ENCODE results near the gene APP. TPM values are rescaled to one million over a fixed set of nuclear protein-coding genes. Genes with fewer than 3 reads are reported as not detected.

APP gene
- total RNA-seq, 4 donors from 2014 or later: 209 to 297 (median 240) TPM

- TF ChIP-seq CTCF (IDR thresholded peaks at IDR 0.05): no peak
- no peak for TF ChIP-seq POLR2A (IDR thresholded peaks at IDR 0.05)
- Histone ChIP-seq H3K4me3 (no peak overlapping the region), H3K9me3 (no peaks in the 10 kb centered on the region), H3K4me1 (no peaks in the 10 kb centered on the region), H3K27ac (no peak overlapping the region), H3K27me3 (no peaks in the 10 kb centered on the region), H3K36me3 (peaks cover 0 to 8% (median 0%) of the 10 kb centered on the region in 3 donors)
- no peak for DNase-seq
These were observed 291.4 kb downstream of the APP start for GRCh38 chr21:25879203-25879602.

- no peak for DNase-seq
- Histone ChIP-seq H3K27me3 (no peaks in the 10 kb centered on the region), H3K4me3 (no peak overlapping the region), H3K9me3 (no peaks in the 10 kb centered on the region), H3K4me1 (no peaks in the 10 kb centered on the region), H3K36me3 (peaks cover 0 to 8% (median 0%) of the 10 kb centered on the region in 3 donors), H3K27ac (no peak overlapping the region)
- TF ChIP-seq POLR2A (IDR thresholded peaks at IDR 0.05) (no peak), CTCF (IDR thresholded peaks at IDR 0.05) (no peak)
These were observed 292.2 kb downstream of the APP start for GRCh38 chr21:25878344-25878743.

- no peak overlapping the region for H3K27ac ChIP-seq
These were observed 298.3 kb downstream of the APP start for GRCh38 chr21:25872271-25872670.

GRCh38 chr21:25871566-25871965 lies 299.0 kb downstream of the APP start:
- H3K9me3 ChIP-seq: no peaks in the 10 kb centered on the region
- no peaks in the 10 kb centered on the region for H3K27me3 ChIP-seq
- DNase-seq: no peak
- H3K36me3 ChIP-seq: no peaks in the 10 kb centered on the region
- H3K4me1 ChIP-seq: no peaks in the 10 kb centered on the region
- H3K27ac ChIP-seq: no peak overlapping the region
- TF ChIP-seq POLR2A (IDR thresholded peaks at IDR 0.05) (no peak), CTCF (IDR thresholded peaks at IDR 0.05) (no peak)
- no peak overlapping the region for H3K4me3 ChIP-seq

More at GRCh38 chr21:25872271-25872670, 298.3 kb downstream of the APP start:
- no peak for DNase-seq
- no peaks in the 10 kb centered on the region for H3K27me3 ChIP-seq
- TF ChIP-seq POLR2A (IDR thresholded peaks at IDR 0.05) (no peak), CTCF (IDR thresholded peaks at IDR 0.05) (no peak)
- no peak overlapping the region for H3K4me3 ChIP-seq
- no peaks in the 10 kb centered on the region for H3K4me1 ChIP-seq
- no peaks in the 10 kb centered on the region for H3K9me3 ChIP-seq
- no peaks in the 10 kb centered on the region for H3K36me3 ChIP-seq

- H3K27ac ChIP-seq: no peak overlapping the region
- H3K4me1 ChIP-seq: no peaks in the 10 kb centered on the region
- H3K36me3 ChIP-seq: no peaks in the 10 kb centered on the region
- TF ChIP-seq CTCF (IDR thresholded peaks at IDR 0.05): no peak
- no peaks in the 10 kb centered on the region for H3K9me3 ChIP-seq
- H3K27me3 ChIP-seq: no peaks in the 10 kb centered on the region
- H3K4me3 ChIP-seq: no peak overlapping the region
- no peak for DNase-seq
These were observed 300.5 kb downstream of the APP start for GRCh38 chr21:25870084-25870483.

- H3K27ac ChIP-seq: no peak overlapping the region
- no peak for TF ChIP-seq POLR2A (IDR thresholded peaks at IDR 0.05)
- no peak for TF ChIP-seq CTCF (IDR thresholded peaks at IDR 0.05)
- no peak for DNase-seq
- no peak overlapping the region for H3K4me3 ChIP-seq
- no peaks in the 10 kb centered on the region for H3K4me1 ChIP-seq
- no peaks in the 10 kb centered on the region for H3K36me3 ChIP-seq
- no peaks in the 10 kb centered on the region for H3K9me3 ChIP-seq
- no peaks in the 10 kb centered on the region for H3K27me3 ChIP-seq
These were observed 303.5 kb downstream of the APP start for GRCh38 chr21:25867061-25867460.
